ENCODE results near the gene FOXP1.
A peak's percentile ranks its signal among the peaks of the same experiment; 100 is the strongest.
"Not testable (repeated sequence)": the region's sequence is repeated elsewhere in the genome, so short reads cannot be mapped to it uniquely, and the experiment has no call there.

The FOXP1 gene

GRCh38 chr3:71533588-71533987 is 49.9 kb downstream of the FOXP1 start:
- no peaks in the 10 kb centered on the region for H3K27me3 ChIP-seq (ENCODE audit: control insufficient read depth, insufficient read depth, low read length)
- H3K9ac ChIP-seq, result no peak overlapping the region
- no peak overlapping the region for H3K4me2 ChIP-seq (ENCODE audit: low read length)
- H2AFZ ChIP-seq, result no peak overlapping the region
- H3K4me1 ChIP-seq, result peaks cover 4% of the 10 kb centered on the region
- H3K79me2 ChIP-seq, result peaks cover 20% of the 10 kb centered on the region
- H3K27ac ChIP-seq, result no peak overlapping the region
- TF ChIP-seq CTCF (IDR thresholded peaks at IDR 0.05), result no peak
- H3K36me3 ChIP-seq (ENCODE audit: control insufficient read depth, insufficient read depth, low read length), result no peaks in the 10 kb centered on the region
- no peaks in the 10 kb centered on the region for H3K9me3 ChIP-seq (ENCODE audit: control insufficient read depth, low read length)
- no peak overlapping the region for H3K4me3 ChIP-seq (ENCODE audit: low read depth, low read length)

GRCh38 chr3:71532639-71533395 is 50.7 kb downstream of the FOXP1 start:
- no peak overlapping the region for H3K4me3 ChIP-seq (ENCODE audit: low read depth, low read length)
- H2AFZ ChIP-seq, result no peak overlapping the region
- peaks cover 6% of the 10 kb centered on the region for H3K4me1 ChIP-seq
- H3K9me3 ChIP-seq (ENCODE audit: control insufficient read depth, low read length), result no peaks in the 10 kb centered on the region
- H3K36me3 ChIP-seq (ENCODE audit: control insufficient read depth, insufficient read depth, low read length), result no peaks in the 10 kb centered on the region
- peaks cover 13% of the 10 kb centered on the region for H3K79me2 ChIP-seq
- no peak overlapping the region for H3K27ac ChIP-seq
- no peak overlapping the region for H3K4me2 ChIP-seq (ENCODE audit: low read length)
- no peak overlapping the region for H3K9ac ChIP-seq
- no peaks in the 10 kb centered on the region for H3K27me3 ChIP-seq (ENCODE audit: control insufficient read depth, insufficient read depth, low read length)
- no peak for TF ChIP-seq CTCF (IDR thresholded peaks at IDR 0.05)

GRCh38 chr3:71530903-71531530 is 52.5 kb downstream of the FOXP1 start:
- Histone ChIP-seq H3K9ac (no peak overlapping the region), H3K27ac (no peak overlapping the region)
- TF ChIP-seq CTCF (IDR thresholded peaks at IDR 0.05), result no peak

GRCh38 chr3:71528816-71529215 is 54.7 kb downstream of the FOXP1 start:
- no peaks in the 10 kb centered on the region for H3K27me3 ChIP-seq (ENCODE audit: control insufficient read depth, insufficient read depth, low read length)
- peak overlapping the region; percentile 3 for H3K27ac ChIP-seq
- H3K36me3 ChIP-seq (ENCODE audit: control insufficient read depth, insufficient read depth, low read length), result no peaks in the 10 kb centered on the region
- no peak overlapping the region for H2AFZ ChIP-seq
- H3K9me3 ChIP-seq (ENCODE audit: control insufficient read depth, low read length), result no peaks in the 10 kb centered on the region
- H3K4me3 ChIP-seq (ENCODE audit: low read depth, low read length), result no peak overlapping the region
- H3K4me2 ChIP-seq (ENCODE audit: low read length), result no peak overlapping the region
- H3K79me2 ChIP-seq, result no peaks in the 10 kb centered on the region
- H3K4me1 ChIP-seq, result peaks cover 6% of the 10 kb centered on the region
- no peak overlapping the region for H3K9ac ChIP-seq
- TF ChIP-seq CTCF (IDR thresholded peaks at IDR 0.05), result no peak

More at GRCh38 chr3:71530903-71531530, 52.5 kb downstream of the FOXP1 start:
- Histone ChIP-seq H2AFZ (no peak overlapping the region), H3K36me3 (ENCODE audit: control insufficient read depth, insufficient read depth, low read length) (no peaks in the 10 kb centered on the region), H3K4me3 (ENCODE audit: low read depth, low read length) (no peak overlapping the region), H3K27me3 (ENCODE audit: control insufficient read depth, insufficient read depth, low read length) (no peaks in the 10 kb centered on the region), H3K79me2 (peaks cover 5% of the 10 kb centered on the region), H3K4me2 (ENCODE audit: low read length) (no peak overlapping the region), H3K9me3 (ENCODE audit: control insufficient read depth, low read length) (no peaks in the 10 kb centered on the region), H3K4me1 (peaks cover 6% of the 10 kb centered on the region)

- not testable (repeated sequence) for H3K79me2 ChIP-seq; H3K4me2 ChIP-seq (ENCODE audit: low read length); H3K4me1 ChIP-seq; H3K36me3 ChIP-seq (ENCODE audit: control insufficient read depth, insufficient read depth, low read length); H2AFZ ChIP-seq; H3K4me3 ChIP-seq (ENCODE audit: low read depth, low read length); H3K27ac ChIP-seq; H3K9me3 ChIP-seq (ENCODE audit: control insufficient read depth, low read length); H3K9ac ChIP-seq; H3K27me3 ChIP-seq (ENCODE audit: control insufficient read depth, insufficient read depth, low read length)
These were observed 57.1 kb downstream of the FOXP1 start for GRCh38 chr3:71526448-71526847.

All from parathyroid adenoma (tissue), 2 donors.